HL-60/S4 treated with phorbol 12-myristate 13-acetate at 8.2 ng/mL for 4 days and 3 days (cell line): ENCODE measurements around the gene ATP6V0B.

ENCODE experiments used
- in situ Hi-C: fragments of 300-500 bp; cut with MboI; formaldehyde crosslinking; loops from 2 replicates; pipeline ENCODE4 v1.15.0; 2022; ENCODE audit warnings: low sequenced_read_pairs

ATP6V0B gene

GRCh38 chr1:43982808-43983207, 8.0 kb downstream of the ATP6V0B start:
- in situ Hi-C loops = no loop called here

- in situ Hi-C loops = no loop called here
Observed at GRCh38 chr1:43983253-43983899, 8.6 kb downstream of the ATP6V0B start.

- in situ Hi-C loops = no loop called here
Observed at GRCh38 chr1:43984855-43985254, 10.1 kb downstream of the ATP6V0B start.

- in situ Hi-C loops = no loop called here
Observed at GRCh38 chr1:43985984-43986595, 11.3 kb downstream of the ATP6V0B start.

DNA sequence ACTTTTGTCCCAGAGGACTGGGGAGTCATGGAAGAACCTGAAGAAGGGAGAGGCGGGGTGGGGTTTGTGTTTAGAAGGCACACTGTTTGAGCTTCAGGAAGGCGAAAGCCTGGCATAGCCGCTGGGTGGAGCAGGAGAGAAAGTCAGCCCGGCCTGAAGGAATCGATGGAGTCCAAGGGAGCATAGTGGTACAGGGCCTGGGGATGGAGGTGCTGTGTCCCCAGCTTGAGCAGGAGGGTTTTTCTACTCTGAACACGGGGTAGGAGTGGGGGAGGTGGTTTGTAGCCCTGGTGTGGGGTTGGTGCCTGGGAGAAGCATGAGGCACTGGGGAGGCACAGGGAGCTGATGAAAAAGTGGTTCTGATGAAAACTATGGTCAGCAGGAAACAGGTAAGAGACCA, 12.0 kb downstream of the ATP6V0B start:
- in situ Hi-C loops = no loop called here

DNA sequence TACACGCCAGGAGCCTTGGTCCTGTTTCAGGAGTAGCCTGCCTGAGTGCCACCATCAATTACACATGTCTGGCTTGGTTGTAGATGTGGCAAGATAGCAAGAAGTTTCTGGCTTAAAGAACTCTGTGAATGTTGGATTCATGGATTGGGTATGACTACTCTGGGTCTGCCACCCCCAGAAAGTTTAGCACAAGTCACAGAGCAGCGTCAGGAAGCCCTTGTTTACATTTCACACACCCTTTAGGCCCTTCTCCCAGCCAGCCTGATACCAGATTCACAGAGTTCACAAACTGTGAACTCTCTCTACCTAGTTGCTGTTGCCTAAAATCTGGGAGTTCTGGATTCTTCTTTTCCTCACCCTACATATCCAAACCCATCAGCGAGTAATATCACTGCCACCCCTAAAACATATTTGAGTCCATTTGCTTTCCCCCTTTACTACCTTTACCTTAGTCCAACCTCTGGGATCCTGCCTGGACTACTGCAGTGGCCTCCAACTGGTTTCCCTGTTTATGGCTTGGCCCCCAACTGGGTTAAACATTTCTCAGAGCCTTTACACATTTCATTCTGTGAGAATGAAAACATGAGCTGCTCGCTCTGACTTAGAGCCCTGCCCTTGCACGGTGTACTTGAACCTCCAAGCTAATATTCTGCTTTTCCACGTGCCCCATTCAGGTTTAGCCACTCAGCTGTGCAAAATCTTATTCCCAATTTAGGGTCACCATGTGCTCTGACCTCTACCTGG, 12.6 kb downstream of the ATP6V0B start:
- in situ Hi-C loops = no loop called here

DNA sequence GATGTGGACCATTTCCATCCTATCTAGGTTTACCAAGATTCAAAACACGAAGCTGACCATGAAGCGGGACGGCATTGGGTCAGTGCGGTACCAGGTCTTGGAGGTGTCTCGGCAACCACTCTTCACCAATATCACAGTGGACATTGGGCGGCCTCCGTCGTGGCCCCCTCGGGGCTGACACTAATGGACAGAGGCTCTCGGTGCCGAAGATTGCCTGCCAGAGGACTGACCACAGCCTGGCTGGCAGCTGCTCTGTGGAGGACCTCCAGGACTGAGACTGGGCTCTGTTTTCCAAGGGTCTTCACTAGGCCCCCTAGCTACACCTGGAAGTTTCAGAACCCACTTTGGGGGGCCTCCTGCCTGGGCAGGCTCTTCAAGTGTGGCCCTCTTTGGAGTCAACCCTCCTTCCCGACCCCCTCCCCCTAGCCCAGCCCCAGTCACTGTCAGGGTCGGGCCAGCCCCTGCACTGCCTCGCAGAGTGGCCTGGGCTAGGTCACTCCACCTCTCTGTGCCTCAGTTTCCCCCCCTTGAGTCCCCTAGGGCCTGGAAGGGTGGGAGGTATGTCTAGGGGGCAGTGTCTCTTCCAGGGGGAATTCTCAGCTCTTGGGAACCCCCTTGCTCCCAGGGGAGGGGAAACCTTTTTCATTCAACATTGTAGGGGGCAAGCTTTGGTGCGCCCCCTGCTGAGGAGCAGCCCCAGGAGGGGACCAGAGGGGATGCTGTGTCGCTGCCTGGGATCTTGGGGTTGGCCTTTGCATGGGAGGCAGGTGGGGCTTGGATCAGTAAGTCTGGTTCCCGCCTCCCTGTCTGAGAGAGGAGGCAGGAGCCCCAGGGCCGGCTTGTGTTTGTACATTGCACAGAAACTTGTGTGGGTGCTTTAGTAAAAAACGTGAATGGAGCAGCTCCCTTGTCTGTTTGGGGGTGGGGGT, 15.8 kb downstream of the ATP6V0B start:
- in situ Hi-C loops = no loop called here

DNA sequence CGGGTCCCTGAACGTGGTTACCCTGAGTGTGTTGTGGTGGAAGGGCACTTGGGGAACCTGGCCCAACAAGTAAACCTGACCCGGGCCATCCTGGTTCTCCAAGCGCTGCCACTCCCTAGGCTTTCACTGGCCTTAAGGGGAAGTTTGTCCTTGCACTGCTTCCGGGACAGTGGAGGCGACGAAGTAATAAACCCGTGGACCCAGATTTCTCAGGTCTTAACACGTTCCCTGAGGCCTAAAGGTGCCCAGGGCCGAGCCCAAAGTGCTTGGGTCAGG, 16.4 kb downstream of the ATP6V0B start:
- in situ Hi-C loops = no loop called here

DNA sequence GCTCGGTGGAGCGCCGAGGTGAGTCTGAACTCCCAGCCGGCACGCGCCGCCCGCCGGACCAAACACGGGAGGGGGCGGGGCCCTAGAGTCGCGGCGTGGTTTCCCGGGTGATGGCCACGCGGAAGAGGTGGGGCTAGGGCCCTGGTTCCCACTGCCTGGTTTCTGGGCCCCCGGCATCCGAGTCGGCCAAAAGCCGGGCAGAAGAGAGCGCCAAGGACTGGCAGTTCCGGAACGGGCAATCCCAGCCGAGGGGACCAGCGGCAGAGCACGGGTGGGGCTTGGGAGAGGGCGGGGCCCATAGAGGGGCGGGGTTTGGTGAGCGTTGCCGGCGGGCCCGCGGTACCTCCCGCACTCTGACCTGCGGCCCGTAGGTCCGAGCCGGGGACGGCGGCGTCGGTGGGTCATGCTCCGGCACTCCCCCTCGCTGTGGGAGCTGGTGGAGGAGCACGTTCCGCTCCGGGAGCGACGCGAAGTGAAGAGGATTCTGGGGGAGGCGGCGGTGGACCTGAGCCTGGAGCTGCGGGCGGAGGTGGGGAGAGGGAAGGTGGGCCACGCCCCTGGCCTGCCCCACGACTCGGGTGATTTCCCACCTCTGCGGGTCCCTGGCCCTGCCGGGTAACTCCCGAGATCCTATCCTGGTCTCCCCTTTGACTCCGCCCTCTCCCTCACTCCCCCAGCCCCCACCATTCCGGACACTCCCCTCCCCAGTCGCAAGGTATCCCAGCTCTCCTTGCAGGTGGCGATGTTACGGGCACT, 16.9 kb downstream of the ATP6V0B start, which contains the start of gene CCDC24:
TSS of gene CCDC24 (plus strand) at position 124 of the 756 bp plus-strand sequence. CDS start at position 404, 280 bp downstream.
- in situ Hi-C loops = no loop called here

DNA sequence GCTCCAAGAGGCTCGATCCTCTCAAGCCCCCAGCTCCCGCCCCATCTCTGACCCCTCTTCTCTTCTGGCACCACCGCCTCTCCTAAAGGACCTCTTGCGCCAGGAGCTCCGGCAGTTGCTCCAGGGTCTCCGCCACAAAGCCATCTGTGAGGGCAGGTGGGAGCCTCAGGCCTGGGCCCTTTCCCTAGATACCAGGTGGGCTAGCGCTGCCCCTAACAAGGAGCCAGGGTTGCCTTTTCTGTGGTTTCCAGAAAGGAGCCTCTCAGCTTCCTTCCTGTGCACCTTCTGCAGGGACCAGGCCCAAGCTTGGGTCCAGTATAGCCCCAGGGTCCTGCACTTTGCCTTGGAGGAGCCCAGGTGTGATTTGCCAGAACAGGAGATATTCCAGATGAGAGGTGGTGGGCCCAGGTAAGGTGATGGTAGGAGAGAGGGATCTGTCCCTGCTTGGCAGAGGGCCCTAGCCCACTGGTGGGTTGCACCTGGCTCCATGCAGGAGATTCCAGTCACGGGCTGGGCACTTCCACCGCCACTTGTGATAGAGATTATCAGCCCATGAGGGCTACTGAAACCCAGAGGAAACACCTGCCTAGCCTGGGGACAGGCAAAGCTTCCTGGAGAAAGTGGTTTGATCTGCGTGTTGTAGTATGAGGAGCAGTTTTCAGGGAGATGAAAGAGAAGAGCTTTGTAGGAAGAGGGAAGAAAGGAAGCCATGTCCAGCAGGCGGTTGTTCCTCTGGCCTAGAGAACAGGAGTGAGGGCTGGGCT, 17.7 kb downstream of the ATP6V0B start:
- in situ Hi-C loops = no loop called here

DNA sequence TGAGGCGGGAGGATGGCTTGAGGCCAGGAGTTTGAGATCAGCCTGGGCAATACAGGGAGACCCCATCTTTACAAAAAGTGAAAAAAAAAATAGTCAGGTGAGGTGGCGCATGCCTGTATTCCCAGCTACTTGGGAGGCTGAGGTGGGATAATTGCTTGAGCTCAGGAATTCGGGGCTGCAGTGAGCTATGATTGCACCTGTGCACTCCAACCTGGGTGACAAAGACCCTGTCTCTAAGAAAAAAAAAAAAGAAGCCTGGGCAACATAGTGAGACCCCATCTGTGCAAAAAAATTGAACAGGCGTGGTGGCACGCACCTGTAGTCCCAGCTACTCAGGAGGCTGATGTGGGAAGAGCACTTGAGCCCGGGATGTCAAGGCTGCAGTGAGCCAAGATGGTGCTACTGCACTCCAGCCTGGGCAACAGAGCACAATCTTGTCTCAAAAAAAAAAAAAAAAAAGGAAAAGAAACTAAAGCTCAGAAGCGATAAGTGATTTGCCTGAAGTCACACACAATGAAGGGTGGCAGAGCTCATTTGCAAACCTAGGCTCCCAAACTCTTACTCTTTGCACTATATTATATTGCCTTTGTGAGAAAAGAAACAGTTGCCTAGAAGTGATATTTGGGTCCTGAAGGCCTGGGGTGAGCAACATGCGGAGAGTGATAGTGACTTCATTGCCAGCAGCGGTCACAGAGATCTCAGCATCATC, 18.6 kb downstream of the ATP6V0B start:
- in situ Hi-C loops = no loop called here

- in situ Hi-C loops = no loop called here
Observed at GRCh38 chr1:43994071-43994470, 19.3 kb downstream of the ATP6V0B start.

- in situ Hi-C loops = no loop called here
Observed at GRCh38 chr1:43994794-43995790, 20.3 kb downstream of the ATP6V0B start.

DNA sequence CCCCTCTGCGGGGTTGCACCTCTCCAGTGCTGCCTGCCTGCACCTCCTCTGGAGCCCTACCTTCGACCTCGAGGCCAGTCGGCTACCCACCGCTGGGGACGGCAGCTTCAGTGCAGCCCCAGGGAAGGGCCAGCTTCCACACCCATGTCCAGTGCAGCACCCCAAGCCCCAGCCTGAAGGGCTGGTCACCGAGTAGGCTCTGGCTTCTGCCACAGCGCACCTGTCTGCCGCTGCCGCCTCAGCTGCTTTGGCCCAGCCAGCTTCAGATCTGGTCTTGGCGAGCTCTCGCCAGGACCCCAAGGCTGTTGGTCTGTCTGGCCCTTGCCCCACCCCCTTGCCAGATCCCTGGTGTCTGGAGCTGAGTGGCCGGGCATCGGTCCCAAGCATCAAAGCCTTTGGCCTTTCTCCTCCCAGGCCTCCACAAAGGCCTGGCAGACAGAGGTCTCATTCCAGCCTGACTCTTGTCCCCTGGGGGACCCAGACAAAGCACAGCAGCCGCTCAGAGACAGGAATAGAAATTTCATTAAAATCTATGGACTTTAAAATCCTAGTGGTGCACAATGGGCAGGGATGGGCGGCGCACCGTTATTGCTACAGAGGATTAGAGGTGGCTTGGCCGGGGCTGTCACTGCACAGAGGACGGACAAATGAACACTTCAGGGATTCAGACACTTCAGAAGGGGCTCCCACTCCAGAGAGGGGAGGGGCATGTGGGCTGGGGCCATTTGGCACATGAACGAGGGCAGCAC, 21.4 kb downstream of the ATP6V0B start:
- in situ Hi-C loops = no loop called here

- in situ Hi-C loops = no loop called here
Observed at GRCh38 chr1:43996733-43997115, 22.0 kb downstream of the ATP6V0B start.

GRCh38 chr1:43997295-43997999, 22.7 kb downstream of the ATP6V0B start:
- in situ Hi-C loops = no loop called here

GRCh38 chr1:43998000-43998378, 23.2 kb downstream of the ATP6V0B start:
- in situ Hi-C loops = no loop called here
